B cell (primary cell): ENCODE measurements around the gene SEMA4A.

ENCODE experiments used
- EZH2 ChIP-seq: IDR thresholded peaks from 2 replicates; pipeline ENCODE4 v1.6.1; 2012; ENCODE audit warnings: borderline replicate concordance, low read depth, mild to moderate bottlenecking, moderate library complexity, low read length; ENCODE audit not compliant: insufficient read depth, poor library complexity, severe bottlenecking
- TF ChIP-seq, protein P1 (sequence below): fragments of 200-600 bp; IDR thresholded peaks from one replicate; pipeline ENCODE4 v1.8.0; 2022; ENCODE audit warnings: antibody characterized with exemption, mild to moderate bottlenecking

DNA sequence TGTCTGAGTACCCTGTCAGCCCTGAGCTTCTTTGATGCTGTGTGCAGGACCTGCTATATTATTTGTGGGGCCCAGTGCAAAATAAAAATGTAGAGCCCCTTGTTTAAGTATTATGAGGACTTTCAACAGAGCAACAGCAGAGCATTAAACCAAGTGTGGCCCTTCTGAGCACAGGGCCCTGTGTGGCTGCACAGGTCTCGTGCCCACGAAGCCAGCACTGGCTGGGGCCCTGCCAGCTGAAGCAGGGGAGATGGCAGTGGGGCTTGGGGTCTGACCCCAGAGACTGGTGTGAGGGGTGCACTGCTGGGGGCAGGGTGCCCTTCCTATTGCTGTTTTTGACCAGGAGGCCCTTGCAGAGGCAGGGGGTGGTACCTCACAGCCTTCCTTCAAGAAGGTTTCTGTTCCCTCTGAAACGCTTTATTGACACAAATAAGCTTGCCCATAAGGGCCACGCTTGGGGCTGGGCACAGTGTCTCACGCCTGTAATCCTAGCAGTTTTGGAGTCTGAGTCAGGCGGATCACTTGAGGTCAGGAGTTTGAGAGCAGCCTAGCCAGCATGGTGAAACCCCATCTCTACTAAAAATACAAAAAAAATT lies 2.2 kb upstream of the SEMA4A start:
- TF ChIP-seq, protein P1, sequence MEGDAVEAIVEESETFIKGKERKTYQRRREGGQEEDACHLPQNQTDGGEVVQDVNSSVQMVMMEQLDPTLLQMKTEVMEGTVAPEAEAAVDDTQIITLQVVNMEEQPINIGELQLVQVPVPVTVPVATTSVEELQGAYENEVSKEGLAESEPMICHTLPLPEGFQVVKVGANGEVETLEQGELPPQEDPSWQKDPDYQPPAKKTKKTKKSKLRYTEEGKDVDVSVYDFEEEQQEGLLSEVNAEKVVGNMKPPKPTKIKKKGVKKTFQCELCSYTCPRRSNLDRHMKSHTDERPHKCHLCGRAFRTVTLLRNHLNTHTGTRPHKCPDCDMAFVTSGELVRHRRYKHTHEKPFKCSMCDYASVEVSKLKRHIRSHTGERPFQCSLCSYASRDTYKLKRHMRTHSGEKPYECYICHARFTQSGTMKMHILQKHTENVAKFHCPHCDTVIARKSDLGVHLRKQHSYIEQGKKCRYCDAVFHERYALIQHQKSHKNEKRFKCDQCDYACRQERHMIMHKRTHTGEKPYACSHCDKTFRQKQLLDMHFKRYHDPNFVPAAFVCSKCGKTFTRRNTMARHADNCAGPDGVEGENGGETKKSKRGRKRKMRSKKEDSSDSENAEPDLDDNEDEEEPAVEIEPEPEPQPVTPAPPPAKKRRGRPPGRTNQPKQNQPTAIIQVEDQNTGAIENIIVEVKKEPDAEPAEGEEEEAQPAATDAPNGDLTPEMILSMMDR: no peak
- TF ChIP-seq EZH2: no peak
